ENCODE results near the gene CHMP6.
"Not testable (repeated sequence)": the region's sequence is repeated elsewhere in the genome, so short reads cannot be mapped to it uniquely, and the experiment has no call there.

CHMP6 gene

DNA sequence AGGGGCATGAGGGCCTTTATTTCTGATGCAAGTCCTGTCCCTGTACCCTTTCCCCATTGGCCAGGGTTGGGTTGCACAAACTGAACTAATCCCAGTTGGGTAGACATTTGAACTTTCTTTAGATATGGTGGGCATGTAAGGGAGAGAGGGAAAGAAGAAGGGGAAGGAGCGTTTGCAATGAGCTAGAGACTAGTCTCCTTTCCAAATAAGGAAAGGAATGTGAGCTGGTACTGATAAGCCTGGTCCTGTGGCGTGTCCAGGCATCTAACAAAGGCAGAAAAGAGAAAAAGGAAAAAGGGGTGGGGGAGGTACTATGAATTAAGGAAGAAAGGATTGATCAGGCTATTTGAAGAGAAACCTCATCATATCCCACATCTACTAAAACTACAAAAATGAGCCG, 20.3 kb downstream of the CHMP6 start:
- Histone ChIP-seq H3K27ac (ENCODE audit: low read depth, low read length) (no peak overlapping the region), H3K9me3 (ENCODE audit: control insufficient read depth, insufficient read depth, low read length) (no peaks in the 10 kb centered on the region), H3K36me3 (ENCODE audit: control insufficient read depth, insufficient read depth, low read length) (no peaks in the 10 kb centered on the region), H3K4me3 (ENCODE audit: low read depth, low read length) (no peak overlapping the region), H3K9ac (ENCODE audit: low read depth, low read length) (no peak overlapping the region), H3K4me1 (ENCODE audit: control insufficient read depth, insufficient read depth, low read length) (no peaks in the 10 kb centered on the region), H3K27me3 (ENCODE audit: control insufficient read depth, insufficient read depth, low read length) (peaks cover 2% of the 10 kb centered on the region; the same call in 1 of the 2 replicates)

GRCh38 chr17:81012574-81013447, 21.2 kb downstream of the CHMP6 start:
- H3K9ac ChIP-seq (ENCODE audit: low read depth, low read length), result no peak overlapping the region

DNA sequence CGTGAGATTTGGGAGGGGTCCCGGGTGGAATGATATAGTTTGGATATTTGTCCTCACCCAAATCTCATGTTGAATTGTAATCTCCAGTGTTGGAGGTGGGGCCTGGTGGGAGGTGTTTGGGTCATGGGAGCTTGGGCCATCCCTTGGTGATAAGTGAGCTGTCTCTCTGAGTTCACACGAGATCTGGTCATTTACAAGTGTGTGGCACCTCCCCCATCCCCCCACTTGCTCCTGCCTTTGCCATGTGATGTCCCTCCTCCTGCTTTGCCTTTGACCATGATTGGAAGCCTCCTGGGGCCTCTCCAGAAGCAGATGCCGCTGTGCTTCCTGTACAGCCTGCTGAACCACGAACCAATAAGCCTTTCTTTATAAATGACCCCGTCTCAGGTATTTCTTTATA, 22.0 kb downstream of the CHMP6 start:
- no peak overlapping the region for H3K9ac ChIP-seq (ENCODE audit: low read depth, low read length)
- H3K36me3 ChIP-seq (ENCODE audit: control insufficient read depth, insufficient read depth, low read length), result no peaks in the 10 kb centered on the region
- H3K27ac ChIP-seq (ENCODE audit: low read depth, low read length), result no peak overlapping the region
- H3K27me3 ChIP-seq (ENCODE audit: control insufficient read depth, insufficient read depth, low read length), result no peaks in the 10 kb centered on the region
- no peaks in the 10 kb centered on the region for H3K9me3 ChIP-seq (ENCODE audit: control insufficient read depth, insufficient read depth, low read length)
- no peak overlapping the region for H3K4me3 ChIP-seq (ENCODE audit: low read depth, low read length)
- H3K4me1 ChIP-seq (ENCODE audit: control insufficient read depth, insufficient read depth, low read length), result 0 out of 2 replicates have a peak, but pooled peaks cover 4% of the 10 kb centered on the region

More at GRCh38 chr17:81012574-81013447, 21.2 kb downstream of the CHMP6 start:
- H3K9me3 ChIP-seq (ENCODE audit: control insufficient read depth, insufficient read depth, low read length), result no peaks in the 10 kb centered on the region
- no peaks in the 10 kb centered on the region for H3K27me3 ChIP-seq (ENCODE audit: control insufficient read depth, insufficient read depth, low read length)
- H3K27ac ChIP-seq (ENCODE audit: low read depth, low read length), result no peak overlapping the region
- H3K4me3 ChIP-seq (ENCODE audit: low read depth, low read length), result no peak overlapping the region
- H3K4me1 ChIP-seq (ENCODE audit: control insufficient read depth, insufficient read depth, low read length), result no peaks in the 10 kb centered on the region
- no peaks in the 10 kb centered on the region for H3K36me3 ChIP-seq (ENCODE audit: control insufficient read depth, insufficient read depth, low read length)

- Histone ChIP-seq H3K4me1 (ENCODE audit: control insufficient read depth, insufficient read depth, low read length) (0 out of 2 replicates have a peak, but pooled peaks cover 4% of the 10 kb centered on the region), H3K9ac (ENCODE audit: low read depth, low read length) (no peak overlapping the region), H3K27me3 (ENCODE audit: control insufficient read depth, insufficient read depth, low read length) (no peaks in the 10 kb centered on the region), H3K36me3 (ENCODE audit: control insufficient read depth, insufficient read depth, low read length) (no peaks in the 10 kb centered on the region), H3K27ac (ENCODE audit: low read depth, low read length) (no peak overlapping the region), H3K4me3 (ENCODE audit: low read depth, low read length) (no peak overlapping the region), H3K9me3 (ENCODE audit: control insufficient read depth, insufficient read depth, low read length) (no peaks in the 10 kb centered on the region)
These were observed 23.5 kb downstream of the CHMP6 start for GRCh38 chr17:81015136-81015535.

GRCh38 chr17:81016575-81016974, 24.9 kb downstream of the CHMP6 start:
- Histone ChIP-seq H3K4me3 (ENCODE audit: low read depth, low read length) (no peak overlapping the region), H3K9ac (ENCODE audit: low read depth, low read length) (no peak overlapping the region), H3K27ac (ENCODE audit: low read depth, low read length) (no peak overlapping the region), H3K27me3 (ENCODE audit: control insufficient read depth, insufficient read depth, low read length) (no peaks in the 10 kb centered on the region), H3K36me3 (ENCODE audit: control insufficient read depth, insufficient read depth, low read length) (no peaks in the 10 kb centered on the region), H3K4me1 (ENCODE audit: control insufficient read depth, insufficient read depth, low read length) (0 out of 2 replicates have a peak, but pooled peaks cover 4% of the 10 kb centered on the region), H3K9me3 (ENCODE audit: control insufficient read depth, insufficient read depth, low read length) (no peaks in the 10 kb centered on the region)

DNA sequence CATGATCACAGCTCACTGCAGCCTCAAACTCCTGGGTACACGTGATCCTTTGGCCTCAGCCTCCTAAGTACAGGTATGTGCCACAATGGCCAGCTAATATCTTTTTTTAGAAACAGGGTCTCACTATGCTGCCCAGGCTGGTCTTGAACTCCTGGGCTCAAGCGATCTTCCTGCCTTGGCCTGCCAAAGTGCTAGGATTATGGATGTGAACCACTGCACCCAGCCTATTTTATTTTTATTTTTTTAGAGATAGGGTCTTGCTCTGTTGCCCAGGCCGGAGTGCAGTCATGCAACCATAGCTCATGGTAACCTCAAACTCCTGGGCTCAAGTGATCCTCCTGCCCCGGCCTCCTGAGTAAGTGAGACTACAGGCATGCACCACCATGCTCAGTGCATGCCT, 25.7 kb downstream of the CHMP6 start:
- not testable (repeated sequence) for H3K9ac ChIP-seq (ENCODE audit: low read depth, low read length); H3K9me3 ChIP-seq (ENCODE audit: control insufficient read depth, insufficient read depth, low read length); H3K36me3 ChIP-seq (ENCODE audit: control insufficient read depth, insufficient read depth, low read length); H3K4me1 ChIP-seq (ENCODE audit: control insufficient read depth, insufficient read depth, low read length); H3K27me3 ChIP-seq (ENCODE audit: control insufficient read depth, insufficient read depth, low read length); H3K4me3 ChIP-seq (ENCODE audit: low read depth, low read length); H3K27ac ChIP-seq (ENCODE audit: low read depth, low read length)

GRCh38 chr17:81018044-81018802, 26.6 kb downstream of the CHMP6 start:
- Histone ChIP-seq H3K9ac (ENCODE audit: low read depth, low read length) (no peak overlapping the region), H3K4me1 (ENCODE audit: control insufficient read depth, insufficient read depth, low read length) (0 out of 2 replicates have a peak, but pooled peaks cover 4% of the 10 kb centered on the region), H3K9me3 (ENCODE audit: control insufficient read depth, insufficient read depth, low read length) (no peaks in the 10 kb centered on the region), H3K36me3 (ENCODE audit: control insufficient read depth, insufficient read depth, low read length) (no peaks in the 10 kb centered on the region), H3K4me3 (ENCODE audit: low read depth, low read length) (no peak overlapping the region), H3K27ac (ENCODE audit: low read depth, low read length) (no peak overlapping the region), H3K27me3 (ENCODE audit: control insufficient read depth, insufficient read depth, low read length) (no peaks in the 10 kb centered on the region)

DNA sequence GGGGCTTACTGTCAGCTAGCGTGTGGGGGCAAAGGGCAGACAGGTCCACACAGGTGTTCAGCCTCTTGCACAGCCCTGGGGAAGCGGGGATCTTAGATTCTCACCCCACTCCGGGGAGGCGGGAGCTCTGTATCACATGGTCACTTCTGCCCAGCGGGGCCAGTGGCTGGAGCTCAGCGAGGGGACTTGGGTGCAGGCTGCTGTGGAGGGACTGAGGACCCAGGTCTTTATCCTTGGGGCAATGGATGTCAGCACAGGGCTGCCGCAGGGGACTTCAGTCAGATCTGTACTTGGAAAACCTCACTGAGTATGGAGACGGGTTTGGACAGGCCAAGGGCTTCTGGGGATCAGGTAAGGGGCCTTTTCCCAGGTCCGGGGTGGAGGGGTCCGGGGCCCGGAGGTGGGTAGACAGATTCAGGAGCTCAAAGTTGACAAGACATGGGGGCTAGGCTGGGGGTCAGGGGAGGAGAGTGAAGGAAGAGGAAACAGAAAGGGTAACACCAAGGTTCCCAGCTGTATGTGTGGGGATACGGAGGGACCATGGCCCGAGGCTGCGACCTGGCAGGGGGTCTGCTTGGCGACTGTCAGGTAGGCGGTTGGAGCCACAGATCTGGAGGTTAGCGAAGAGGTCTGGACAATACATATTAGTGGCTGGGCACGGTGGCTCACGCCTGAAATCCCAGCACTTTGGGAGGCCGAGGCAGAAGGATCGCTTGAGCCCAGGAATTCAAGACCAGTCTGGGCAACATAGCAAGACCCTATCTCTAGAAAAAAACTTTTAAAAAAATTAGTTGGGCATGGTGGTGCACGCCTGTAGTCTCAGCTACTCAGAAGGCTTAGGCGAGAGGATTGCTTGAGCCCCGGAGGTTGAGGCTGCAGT, 28.2 kb downstream of the CHMP6 start:
- H3K4me1 ChIP-seq (ENCODE audit: control insufficient read depth, insufficient read depth, low read length), result peaks cover 7% of the 10 kb centered on the region; the same call in 1 of the 2 replicates
- no peaks in the 10 kb centered on the region for H3K27me3 ChIP-seq (ENCODE audit: control insufficient read depth, insufficient read depth, low read length)
- H3K9ac ChIP-seq (ENCODE audit: low read depth, low read length), result no peak overlapping the region

DNA sequence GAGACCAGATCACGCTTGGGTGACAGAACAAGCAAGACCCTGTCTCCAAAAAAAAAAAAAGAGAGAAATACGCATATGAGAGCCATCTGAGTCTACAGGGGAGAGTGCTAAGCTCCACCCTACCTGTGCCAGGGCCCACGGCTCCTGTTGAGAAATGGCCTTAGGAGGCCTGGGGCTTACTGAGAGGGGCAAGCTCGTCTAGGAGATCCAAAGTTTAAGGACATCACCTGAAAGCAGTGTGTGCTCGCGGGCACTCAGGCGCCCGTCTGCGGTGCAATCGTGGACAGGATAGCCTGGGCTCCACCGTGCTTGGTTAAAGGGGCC, 28.8 kb downstream of the CHMP6 start:
- no peaks in the 10 kb centered on the region for H3K27me3 ChIP-seq (ENCODE audit: control insufficient read depth, insufficient read depth, low read length)
- H3K36me3 ChIP-seq (ENCODE audit: control insufficient read depth, insufficient read depth, low read length), result no peaks in the 10 kb centered on the region
- H3K27ac ChIP-seq (ENCODE audit: low read depth, low read length), result no peak overlapping the region
- no peaks in the 10 kb centered on the region for H3K9me3 ChIP-seq (ENCODE audit: control insufficient read depth, insufficient read depth, low read length)
- H3K4me1 ChIP-seq (ENCODE audit: control insufficient read depth, insufficient read depth, low read length), result peaks cover 7% of the 10 kb centered on the region; the same call in 1 of the 2 replicates
- H3K9ac ChIP-seq (ENCODE audit: low read depth, low read length), result no peak overlapping the region
- no peak overlapping the region for H3K4me3 ChIP-seq (ENCODE audit: low read depth, low read length)

More for the DNA sequence above, 28.2 kb downstream of the CHMP6 start:
- H3K9me3 ChIP-seq (ENCODE audit: control insufficient read depth, insufficient read depth, low read length), result no peaks in the 10 kb centered on the region
- H3K36me3 ChIP-seq (ENCODE audit: control insufficient read depth, insufficient read depth, low read length), result no peaks in the 10 kb centered on the region
- no peak overlapping the region for H3K27ac ChIP-seq (ENCODE audit: low read depth, low read length)
- H3K4me3 ChIP-seq (ENCODE audit: low read depth, low read length), result no peak overlapping the region

- Histone ChIP-seq H3K4me3 (ENCODE audit: low read depth, low read length) (no peak overlapping the region), H3K9me3 (ENCODE audit: control insufficient read depth, insufficient read depth, low read length) (no peaks in the 10 kb centered on the region), H3K9ac (ENCODE audit: low read depth, low read length) (no peak overlapping the region), H3K27ac (ENCODE audit: low read depth, low read length) (no peak overlapping the region), H3K36me3 (ENCODE audit: control insufficient read depth, insufficient read depth, low read length) (no peaks in the 10 kb centered on the region), H3K4me1 (ENCODE audit: control insufficient read depth, insufficient read depth, low read length) (peaks cover 7% of the 10 kb centered on the region; the same call in 1 of the 2 replicates), H3K27me3 (ENCODE audit: control insufficient read depth, insufficient read depth, low read length) (no peaks in the 10 kb centered on the region)
These were observed 29.3 kb downstream of the CHMP6 start for GRCh38 chr17:81020767-81021497.
